ENCODE data around the gene FGF22. TPM values are rescaled to one million over a fixed set of nuclear protein-coding genes. Genes with fewer than 3 reads are reported as not detected.

Gene FGF22
- total RNA-seq, 2 experiments from 2014 or later: 0.48 TPM; not detected in 1

GRCh38 chr19:651114-651818, 11.6 kb downstream of the FGF22 start:
- H3K4me1 ChIP-seq (ENCODE audit: insufficient read depth, low read length, poor library complexity, severe bottlenecking): peaks cover 18% of the 10 kb centered on the region
- no peak overlapping the region for H3K27ac ChIP-seq (ENCODE audit: low read depth, low read length, poor library complexity, severe bottlenecking)
- TF ChIP-seq EZH2phosphoT487 (IDR thresholded peaks at IDR 0.05; ENCODE audit: borderline replicate concordance, low read depth, low read length) (no peak), CTCF (conservative IDR thresholded peaks at IDR 0.05; ENCODE audit: low read length) (no peak)
- H2AFZ ChIP-seq (ENCODE audit: low read length): no peak overlapping the region
- H3K36me3 ChIP-seq (ENCODE audit: insufficient read depth, low read length): peaks cover 94% of the 10 kb centered on the region
- H4K20me1 ChIP-seq (ENCODE audit: insufficient read depth, low read length): no peaks in the 10 kb centered on the region; the same call in 1 of the 2 replicates
- no TSS peak for BruUV-seq (replicated peaks)
- ChIA-PET POLR2A (no interaction called here), CTCF (ENCODE audit: unreplicated experiment) (no interaction called here)
- no peak overlapping the region for H3K4me2 ChIP-seq (ENCODE audit: low read length)
- H3K9me3 ChIP-seq (ENCODE audit: low read length): no peaks in the 10 kb centered on the region
- intact Hi-C loops (cut with micrococcal nuclease; ENCODE audit: unreplicated experiment): no loop called here
- H3K9me2 ChIP-seq (ENCODE audit: insufficient read depth, low read length): no peaks in the 10 kb centered on the region
- no peak for DNase-seq (ENCODE audit: low spot score)
- H3K4me3 ChIP-seq (ENCODE audit: low read depth, low read length, poor library complexity, severe bottlenecking): no peak overlapping the region
- H3K79me2 ChIP-seq (ENCODE audit: insufficient read depth, low read depth, low read length): peaks cover 40% of the 10 kb centered on the region

DNA sequence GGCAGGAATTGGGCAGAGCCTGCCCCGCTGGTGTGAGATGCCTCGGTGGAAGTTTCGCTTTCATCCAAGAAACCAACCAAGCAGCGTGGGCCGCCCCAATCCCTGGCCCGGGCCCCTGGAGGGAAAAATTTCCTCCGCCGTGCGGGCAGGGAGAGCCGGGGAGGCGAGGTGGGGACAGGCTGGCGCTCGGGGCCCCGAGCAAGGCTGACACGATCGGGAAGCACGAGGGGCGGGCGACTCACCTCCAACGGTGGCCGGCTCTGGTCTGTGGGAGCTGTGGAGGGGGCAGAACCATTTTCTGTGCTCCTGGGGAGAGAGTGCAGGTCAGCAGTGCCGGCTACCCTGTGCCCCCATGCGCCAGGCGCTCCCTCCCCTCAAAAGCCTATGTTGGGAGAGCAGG, 12.3 kb downstream of the FGF22 start:
- Histone ChIP-seq H2AFZ (ENCODE audit: low read length) (no peak overlapping the region), H4K20me1 (ENCODE audit: insufficient read depth, low read length) (no peaks in the 10 kb centered on the region; the same call in 1 of the 2 replicates), H3K4me2 (ENCODE audit: low read length) (no peak overlapping the region), H3K27ac (ENCODE audit: low read depth, low read length, poor library complexity, severe bottlenecking) (no peak overlapping the region), H3K4me1 (ENCODE audit: insufficient read depth, low read length, poor library complexity, severe bottlenecking) (peaks cover 18% of the 10 kb centered on the region), H3K36me3 (ENCODE audit: insufficient read depth, low read length) (peaks cover 94% of the 10 kb centered on the region), H3K9me2 (ENCODE audit: insufficient read depth, low read length) (no peaks in the 10 kb centered on the region), H3K4me3 (ENCODE audit: low read depth, low read length, poor library complexity, severe bottlenecking) (no peak overlapping the region), H3K79me2 (ENCODE audit: insufficient read depth, low read depth, low read length) (peaks cover 47% of the 10 kb centered on the region), H3K9me3 (ENCODE audit: low read length) (no peaks in the 10 kb centered on the region)
- no TSS peak for BruUV-seq (replicated peaks)
- ChIA-PET POLR2A (no interaction called here), CTCF (ENCODE audit: unreplicated experiment) (no interaction called here)
- TF ChIP-seq CTCF (conservative IDR thresholded peaks at IDR 0.05; ENCODE audit: low read length) (no peak), EZH2phosphoT487 (IDR thresholded peaks at IDR 0.05; ENCODE audit: borderline replicate concordance, low read depth, low read length) (no peak)
- intact Hi-C loops (cut with micrococcal nuclease; ENCODE audit: unreplicated experiment): no loop called here
- DNase-seq (ENCODE audit: low spot score): no peak

All from OCI-LY7 (cell line).